Ovary (tissue), 9 donors: ENCODE measurements around the gene OAS3. TPM values are rescaled to one million over a fixed set of nuclear protein-coding genes. Genes with fewer than 3 reads are reported as not detected.

ENCODE experiments used
- DNase-seq, 5 donors: peaks; one replicate each; pipeline ENCODE4 v3.0.0-alpha.2; 2019 to 2020
- H3K27ac ChIP-seq, 2 donors: fragments of 200-600 bp; one replicate each; pipeline versions ENCODE4 v1.5.1 to v1.8.0; 2019 to 2022
- H3K27me3 ChIP-seq: fragments of 200-600 bp; one replicate; pipeline ENCODE4 v1.8.0; 2022
- H3K36me3 ChIP-seq: fragments of 200-600 bp; sonication (generic); one replicate; pipeline ENCODE4 v1.5.1; 2019
- H3K4me1 ChIP-seq: one replicate; pipeline ENCODE4 v1.8.1; 2013; ENCODE audit warnings: mild to moderate bottlenecking, moderate library complexity; ENCODE audit not compliant: insufficient read depth
- H3K4me3 ChIP-seq: fragments of 200-600 bp; sonication (generic); one replicate; pipeline ENCODE4 v1.5.1; 2017
- H3K9me3 ChIP-seq, 2 donors: fragments of 200-600 bp in 1 of 2; sonication (generic) in 1 of 2; one replicate each; pipeline versions ENCODE4 v1.5.1 to v1.8.1; 2013 to 2019; ENCODE audit warnings: mild to moderate bottlenecking in 1 of 2, moderate library complexity in 1 of 2
- CTCF ChIP-seq, 3 donors: fragments of 450-650 bp in 2 of 3; fragments of 200-600 bp in 1 of 3; IDR thresholded peaks; one replicate each; pipeline versions ENCODE4 v1.5.1 to v1.8.0; 2016 to 2022; ENCODE audit warnings: antibody characterized with exemption in 3 of 3, mild to moderate bottlenecking in 1 of 3
- EP300 ChIP-seq: sonication (generic); formaldehyde crosslinking; IDR thresholded peaks from one replicate; pipeline ENCODE4 v1.6.1; 2017; ENCODE audit warnings: antibody characterized with exemption
- POLR2A ChIP-seq: fragments of 450-650 bp; IDR thresholded peaks from one replicate; pipeline ENCODE4 v1.6.1; 2017; ENCODE audit warnings: antibody characterized with exemption, mild to moderate bottlenecking, moderate library complexity
- WGBS, 3 donors: extraction: QIAGEN DNeasy Blood & Tissue Kit in 1 of 3; methylation state at CpG; one replicate each; pipeline versions ENCODE4 v1.1.5 to v1.1.7; 2013 to 2017; 5-methylcytosine and 5-hydroxymethylcytosine counted together
- intact Hi-C, 4 donors: fragments of 100-400 bp; cut with DNase I; formaldehyde crosslinking; loops; one replicate each; pipeline versions ENCODE4 v1.11.0 to v1.15.1; 2022 to 2023
- polyA plus RNA-seq, 2 donors: library from polyadenylated mRNA; stranded (reverse); fragments of 200-250 nt in 1 of 2; fragments of 350-450 nt in 1 of 2; fragmentation: Illumina TruSeq in 1 of 2; extraction: RNeasy Lipid Tissue Mini Kit (QIAGEN cat#74804) in 1 of 2; gene quantifications; one replicate each; pipeline ENCODE4 v1.2.3, GENCODE V29; 2013 to 2014
- total RNA-seq, 7 donors: library from RNA; depleted of rRNA in 2 of 7; stranded (reverse); fragments of >200 nt in 2 of 7; fragmentation: NEBNext Ultra II Directional in 3 of 7; extraction: Animal tissue kit (Norgen Biotek cat#: 25700) in 3 of 7; gene quantifications; one replicate each; pipeline versions ENCODE4 v1.1.0 to v1.2.4, GENCODE V29; 2016 to 2023
- donor health status: DM: no; HTN: no; CAD: no; lungs with moderate emphysema.
- donor health status: DM: no; HTN: no; CAD: no.
- donor health status: Bipolar disorder and iron deficiency.
- donor health status: DM: yes; HTN: yes; CAD: no.
- donor health status: DM: no; HTN: no; CAD: no.
- donor health status: DM: yes; HTN: yes; CAD: no.

The OAS3 gene
- total and polyA plus RNA-seq, 9 donors: 2.3 to 26.2 (median 7.9) TPM

DNA sequence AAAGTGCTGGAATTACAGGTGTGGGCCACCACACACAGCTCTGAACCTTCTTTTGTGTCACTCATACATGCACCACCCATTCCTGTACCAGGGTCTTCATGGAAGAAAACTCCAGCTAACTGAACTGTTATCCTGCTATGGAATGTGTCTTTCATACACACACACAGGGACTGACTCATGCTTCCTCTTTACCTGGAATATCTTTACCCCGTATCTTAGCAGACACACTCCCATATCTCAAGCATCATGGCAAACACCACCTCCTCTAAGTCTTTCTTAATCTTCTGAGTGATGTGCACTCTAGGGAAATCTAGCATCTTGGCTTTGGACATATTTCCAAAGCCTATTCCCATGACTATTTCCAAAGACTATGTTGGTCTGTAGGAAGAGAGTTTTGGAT lies 83.2 kb downstream of the OAS3 start:
- 77 to 94% (median 87%) methylated on average over 1 of the region's 1 CpG for WGBS, 3 donors
- no peaks in the 10 kb centered on the region for H3K27me3 ChIP-seq
- TF ChIP-seq POLR2A (no peak), EP300 (no peak), CTCF (IDR thresholded peaks at IDR 0.05) (no peak)

More for the DNA sequence above, 83.2 kb downstream of the OAS3 start:
- no peak overlapping the region for H3K4me3 ChIP-seq
- no peaks in the 10 kb centered on the region for H3K4me1 ChIP-seq
- H3K36me3 ChIP-seq: no peaks in the 10 kb centered on the region
- no peaks in the 10 kb centered on the region for H3K9me3 ChIP-seq
- intact Hi-C loops: loop anchor here in 1 of 4 donors (10.0 kb wide), 1 partner anchor 127 kb away; no protein-coding TSS in a partner anchor
- DNase-seq: no peak
- no peak overlapping the region for H3K27ac ChIP-seq

Other genes starting within 250 kb of the OAS3 start
- not detected for gene RPH3A, start 146.7 kb upstream of the OAS3 start, total RNA-seq
- gene RPH3A, start 146.7 kb upstream of the OAS3 start, polyA plus RNA-seq: under 1 TPM in 1 of 2 donors, not detected in 1; 0.05 TPM
- 10 to 100 TPM in 2 of 7 donors, 1 to 10 TPM in 5; 5.2 to 14.8 (median 7.5) TPM for gene OAS1, start 31.5 kb upstream of the OAS3 start, total RNA-seq
- gene OAS1, start 31.5 kb upstream of the OAS3 start, polyA plus RNA-seq: 10 to 100 TPM; 12.1 to 47.5 TPM
- gene OAS2, start 40.0 kb downstream of the OAS3 start, total RNA-seq: 1 to 10 TPM; 1.4 to 6.2 (median 2.9) TPM
- 10 to 100 TPM in 1 of 2 donors, 1 to 10 TPM in 1; 5.6 to 57.0 TPM for gene OAS2, start 40.0 kb downstream of the OAS3 start, polyA plus RNA-seq
- gene DTX1, start 118.3 kb downstream of the OAS3 start, total RNA-seq: 1 to 10 TPM in 4 of 7 donors, under 1 TPM in 3; 0.56 to 5.5 (median 1.5) TPM
- 1 to 10 TPM; 2.1 to 2.4 TPM for gene DTX1, start 118.3 kb downstream of the OAS3 start, polyA plus RNA-seq
- gene RASAL1, start 197.3 kb downstream of the OAS3 start, total RNA-seq: 1 to 10 TPM in 4 of 7 donors, under 1 TPM in 1, not detected in 2; 0.36 to 5.1 (median 1.3) TPM
- under 1 TPM; 0.05 to 0.42 TPM for gene RASAL1, start 197.3 kb downstream of the OAS3 start, polyA plus RNA-seq
- gene CFAP73, start 211.2 kb downstream of the OAS3 start, total RNA-seq: 10 to 100 TPM in 1 of 7 donors, 1 to 10 TPM in 3, under 1 TPM in 1, not detected in 2; 0.72 to 38.3 (median 1.6) TPM
- under 1 TPM in 1 of 2 donors, not detected in 1; 0.15 TPM for gene CFAP73, start 211.2 kb downstream of the OAS3 start, polyA plus RNA-seq
- gene DDX54, start 247.0 kb downstream of the OAS3 start, total RNA-seq: 10 to 100 TPM; 54.0 to 77.5 (median 71.4) TPM
- gene DDX54, start 247.0 kb downstream of the OAS3 start, polyA plus RNA-seq: 10 to 100 TPM; 10.8 to 42.4 TPM
- 10 to 100 TPM; 13.6 to 19.4 (median 15.4) TPM for gene RITA1, start 247.2 kb downstream of the OAS3 start, total RNA-seq
- gene RITA1, start 247.2 kb downstream of the OAS3 start, polyA plus RNA-seq: 10 to 100 TPM in 1 of 2 donors, 1 to 10 TPM in 1; 6.8 to 11.0 TPM